ENCODE data around the gene FN3K.

Gene FN3K

GRCh38 chr17:82734987-82735866 is at the start of gene FN3K:
Gene FN3K, plus strand, starts transcription at chr17:82735615. Its CDS starts 22 bp downstream, at chr17:82735637.
- Mint-ChIP-seq H3K27me3 (ENCODE audit: low read depth) (no peaks in the 10 kb centered on the region), H3K4me1 (ENCODE audit: low read depth) (peaks cover 4% of the 10 kb centered on the region), H3K4me3 (peak within 1 kb of the TSS; percentile 63), H3K27ac (no peak within 1 kb of the TSS), H3K36me3 (ENCODE audit: low read depth) (peaks cover 25% of the 10 kb centered on the region), H3K9me3 (peaks cover 11% of the 10 kb centered on the region)
- no peak for DNase-seq (ENCODE audit: low spot score)

DNA sequence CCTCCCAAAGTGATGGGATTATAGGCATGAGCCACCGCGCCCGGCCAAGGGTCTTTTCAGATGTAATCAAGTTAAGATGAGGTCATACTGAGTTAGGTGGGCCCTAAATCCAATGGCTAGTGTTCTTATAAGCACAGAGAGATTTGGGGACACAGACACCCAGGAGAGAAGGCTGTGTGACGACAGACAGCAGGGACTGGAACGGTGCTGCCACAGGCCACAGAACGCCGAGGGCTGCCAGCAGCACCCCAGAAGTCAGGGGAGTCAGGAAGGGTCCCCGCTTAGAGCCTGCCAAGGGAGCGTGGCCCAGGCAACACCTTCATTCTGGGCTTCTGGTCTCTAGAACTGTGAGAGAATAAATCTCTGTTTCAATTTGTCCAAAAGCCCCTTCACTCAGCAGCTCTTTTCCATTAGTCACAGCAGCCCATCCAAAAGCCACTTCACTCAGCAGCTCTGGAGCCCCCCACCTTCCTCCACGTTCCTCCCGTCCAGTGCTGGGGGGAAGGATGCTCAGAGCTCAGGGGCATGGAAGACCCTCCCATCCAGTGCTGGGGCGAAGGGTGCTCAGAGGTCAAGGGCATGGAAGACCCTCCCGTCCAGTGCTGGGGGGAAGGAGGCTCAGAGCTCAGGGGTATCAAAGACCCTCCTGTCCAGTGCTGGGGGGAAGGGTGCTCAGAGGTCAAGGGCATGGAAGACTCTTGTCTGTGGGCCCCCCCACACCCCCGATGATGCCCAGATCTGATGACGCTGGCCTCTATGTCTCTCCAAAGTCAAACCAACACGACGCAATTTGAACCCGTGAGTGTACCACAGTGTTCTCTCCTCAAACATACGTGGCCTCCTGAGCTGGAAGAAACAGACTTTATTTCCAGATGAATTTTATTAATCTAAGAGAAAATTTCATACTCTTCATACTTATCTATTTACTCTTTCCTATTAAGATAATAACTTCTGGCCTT is 48.8 kb upstream of the FN3K start:
- Mint-ChIP-seq H3K4me1 (ENCODE audit: low read depth) (no peaks in the 10 kb centered on the region), H3K4me3 (no peak overlapping the region), H3K36me3 (ENCODE audit: low read depth) (no peaks in the 10 kb centered on the region), H3K27ac (no peak overlapping the region), H3K27me3 (ENCODE audit: low read depth) (no peaks in the 10 kb centered on the region), H3K9me3 (peaks cover 7% of the 10 kb centered on the region)
- DNase-seq (ENCODE audit: low spot score): no peak

- no peak for DNase-seq (ENCODE audit: low spot score)
- Mint-ChIP-seq H3K4me1 (ENCODE audit: low read depth) (no peaks in the 10 kb centered on the region), H3K27me3 (ENCODE audit: low read depth) (no peaks in the 10 kb centered on the region), H3K27ac (no peak overlapping the region), H3K9me3 (peaks cover under 1% of the 10 kb centered on the region), H3K36me3 (ENCODE audit: low read depth) (no peaks in the 10 kb centered on the region), H3K4me3 (no peak overlapping the region)
These were observed 48.0 kb upstream of the FN3K start for GRCh38 chr17:82687375-82687861.

DNA sequence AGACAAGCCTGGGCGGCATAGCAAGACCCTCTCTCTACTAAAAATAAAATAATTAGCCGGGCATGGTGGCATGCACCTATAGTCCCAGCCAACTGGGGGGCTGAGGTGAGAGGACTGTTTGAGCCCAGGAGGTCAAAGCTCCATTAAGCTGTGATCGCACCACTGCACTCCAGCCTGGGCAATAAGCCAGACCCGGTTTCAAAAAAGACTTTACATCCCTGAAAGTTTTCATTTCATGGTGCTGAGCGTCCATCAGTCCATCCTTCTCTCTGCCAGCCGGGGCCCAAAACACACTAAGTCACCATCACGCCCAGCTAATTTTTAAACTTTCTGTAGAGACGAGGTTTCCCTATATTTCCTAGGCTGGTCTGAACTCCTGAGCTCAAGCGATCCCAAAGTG is 47.5 kb upstream of the FN3K start:
- Mint-ChIP-seq H3K27ac (no peak overlapping the region), H3K4me1 (ENCODE audit: low read depth) (no peaks in the 10 kb centered on the region), H3K4me3 (no peak overlapping the region), H3K27me3 (ENCODE audit: low read depth) (no peaks in the 10 kb centered on the region), H3K9me3 (no peaks in the 10 kb centered on the region), H3K36me3 (ENCODE audit: low read depth) (no peaks in the 10 kb centered on the region)
- no peak for DNase-seq (ENCODE audit: low spot score)

DNA sequence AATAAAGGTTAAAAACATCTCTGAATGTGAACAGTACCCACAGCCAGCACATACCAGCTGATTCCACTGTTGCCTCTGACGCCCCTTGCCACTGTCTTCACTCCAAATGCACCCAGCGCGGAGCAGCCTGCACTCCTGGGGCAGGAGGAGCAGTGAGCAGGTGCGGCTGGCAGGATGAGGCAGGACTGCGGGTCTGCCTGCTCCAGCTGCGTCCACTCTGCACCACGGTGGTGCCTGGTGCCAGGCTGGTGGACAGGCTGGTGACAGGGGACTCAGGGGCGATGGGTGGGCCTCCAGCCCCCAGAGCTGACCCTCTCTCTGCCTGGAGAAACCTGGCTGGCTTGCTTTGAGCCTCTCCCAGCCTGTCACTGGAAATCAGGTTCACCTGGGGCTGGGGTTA is 46.3 kb upstream of the FN3K start:
- Mint-ChIP-seq H3K36me3 (ENCODE audit: low read depth) (no peaks in the 10 kb centered on the region), H3K4me1 (ENCODE audit: low read depth) (no peaks in the 10 kb centered on the region), H3K9me3 (peaks cover 5% of the 10 kb centered on the region), H3K4me3 (no peak overlapping the region), H3K27ac (no peak overlapping the region), H3K27me3 (ENCODE audit: low read depth) (no peaks in the 10 kb centered on the region)
- DNase-seq (ENCODE audit: low spot score): no peak

GRCh38 chr17:82690786-82691489 is 44.5 kb upstream of the FN3K start:
- DNase-seq (ENCODE audit: low spot score): no peak
- H3K36me3 Mint-ChIP-seq (ENCODE audit: low read depth): peaks cover 6% of the 10 kb centered on the region
- H3K27me3 Mint-ChIP-seq (ENCODE audit: low read depth): peaks cover 2% of the 10 kb centered on the region
- peaks cover 17% of the 10 kb centered on the region for H3K9me3 Mint-ChIP-seq
- H3K4me1 Mint-ChIP-seq (ENCODE audit: low read depth): no peaks in the 10 kb centered on the region
- no peak overlapping the region for H3K27ac Mint-ChIP-seq
- H3K4me3 Mint-ChIP-seq: no peak overlapping the region

DNA sequence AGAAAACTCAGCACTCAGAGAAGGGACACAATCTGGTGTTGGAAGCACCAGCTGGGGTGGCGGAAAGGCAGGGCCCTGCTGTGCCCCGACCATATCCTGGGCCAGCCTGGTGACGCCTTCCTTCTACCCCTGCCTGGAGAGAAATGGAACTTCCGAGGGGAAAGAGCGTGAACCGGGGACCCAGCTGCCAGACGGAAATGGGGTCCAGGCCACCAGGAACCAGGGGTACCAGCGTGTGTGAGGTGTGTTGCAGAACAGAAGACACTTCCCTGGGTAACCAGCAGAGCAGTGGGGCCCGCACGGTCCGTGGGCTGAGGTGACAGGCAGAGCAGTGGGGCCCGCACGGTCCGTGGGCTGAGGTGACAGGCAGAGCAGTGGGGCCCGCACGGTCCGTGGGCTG is 43.7 kb upstream of the FN3K start:
- peaks cover 6% of the 10 kb centered on the region for H3K36me3 Mint-ChIP-seq (ENCODE audit: low read depth)
- peaks cover 4% of the 10 kb centered on the region for H3K27me3 Mint-ChIP-seq (ENCODE audit: low read depth)
- no peak for DNase-seq (ENCODE audit: low spot score)
- H3K4me3 Mint-ChIP-seq: no peak overlapping the region
- H3K9me3 Mint-ChIP-seq: peaks cover 17% of the 10 kb centered on the region
- H3K4me1 Mint-ChIP-seq (ENCODE audit: low read depth): no peaks in the 10 kb centered on the region
- no peak overlapping the region for H3K27ac Mint-ChIP-seq

- no peaks in the 10 kb centered on the region for H3K4me1 Mint-ChIP-seq (ENCODE audit: low read depth)
- DNase-seq (ENCODE audit: low spot score): no peak
- peaks cover 6% of the 10 kb centered on the region for H3K36me3 Mint-ChIP-seq (ENCODE audit: low read depth)
- H3K9me3 Mint-ChIP-seq: peaks cover 17% of the 10 kb centered on the region
- peaks cover 8% of the 10 kb centered on the region for H3K27me3 Mint-ChIP-seq (ENCODE audit: low read depth)
- H3K4me3 Mint-ChIP-seq: no peak overlapping the region
- no peak overlapping the region for H3K27ac Mint-ChIP-seq
These were observed 43.1 kb upstream of the FN3K start for GRCh38 chr17:82692268-82692667.

- no peak overlapping the region for H3K4me3 Mint-ChIP-seq
- H3K4me1 Mint-ChIP-seq (ENCODE audit: low read depth): no peaks in the 10 kb centered on the region
- peaks cover 10% of the 10 kb centered on the region for H3K27me3 Mint-ChIP-seq (ENCODE audit: low read depth)
- peaks cover 6% of the 10 kb centered on the region for H3K36me3 Mint-ChIP-seq (ENCODE audit: low read depth)
- H3K27ac Mint-ChIP-seq: no peak overlapping the region
- H3K9me3 Mint-ChIP-seq: peaks cover 17% of the 10 kb centered on the region
- DNase-seq (ENCODE audit: low spot score): no peak
These were observed 42.1 kb upstream of the FN3K start for GRCh38 chr17:82693168-82693867.

DNA sequence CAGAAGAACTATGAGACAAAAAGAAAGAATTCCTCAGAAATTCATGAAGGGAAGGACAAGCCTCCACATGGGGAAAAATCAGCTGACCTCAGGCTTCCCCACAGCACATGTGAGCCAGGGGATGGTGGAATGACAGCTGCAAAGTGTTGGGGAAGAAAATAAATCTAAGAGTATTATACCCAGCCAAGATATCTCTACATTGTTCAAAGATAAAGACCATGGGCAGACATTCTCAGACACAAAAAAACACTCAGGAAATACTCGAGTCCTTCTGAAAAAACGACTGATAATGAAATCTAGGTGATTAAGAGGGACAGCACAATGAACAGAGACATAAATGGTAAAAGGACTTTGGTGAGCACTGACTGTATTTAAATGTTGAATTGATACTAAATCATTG is 40.8 kb upstream of the FN3K start:
- H3K4me1 Mint-ChIP-seq (ENCODE audit: low read depth): peaks cover 2% of the 10 kb centered on the region

DNA sequence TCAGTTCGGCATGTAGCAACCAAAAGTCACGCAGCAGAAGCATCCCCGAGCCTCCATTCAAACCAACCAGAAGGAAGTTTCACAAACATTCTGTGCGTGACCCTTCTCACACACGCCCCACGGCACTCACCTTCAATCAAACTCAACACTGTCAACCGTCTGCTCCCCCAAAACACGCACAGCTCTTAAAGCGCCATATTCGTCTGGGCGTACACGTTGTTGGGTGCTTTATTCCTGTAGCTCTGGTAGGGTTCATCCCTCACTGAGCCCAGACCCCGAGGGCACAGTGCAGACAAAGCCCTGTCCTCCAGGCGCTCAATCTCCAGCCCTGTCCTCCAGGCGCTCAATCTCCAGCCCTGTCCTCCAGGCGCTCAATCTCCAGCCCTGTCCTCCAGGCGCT is 39.2 kb upstream of the FN3K start:
- H3K27ac Mint-ChIP-seq: no peak overlapping the region
- peaks cover 17% of the 10 kb centered on the region for H3K9me3 Mint-ChIP-seq
- H3K36me3 Mint-ChIP-seq (ENCODE audit: low read depth): peaks cover 6% of the 10 kb centered on the region
- DNase-seq (ENCODE audit: low spot score): no peak
- peaks cover 2% of the 10 kb centered on the region for H3K4me1 Mint-ChIP-seq (ENCODE audit: low read depth)
- H3K4me3 Mint-ChIP-seq: peak overlapping the region; percentile 18
- peaks cover 10% of the 10 kb centered on the region for H3K27me3 Mint-ChIP-seq (ENCODE audit: low read depth)

More for the DNA sequence above, 40.8 kb upstream of the FN3K start:
- peaks cover 17% of the 10 kb centered on the region for H3K9me3 Mint-ChIP-seq
- H3K27me3 Mint-ChIP-seq (ENCODE audit: low read depth): peaks cover 10% of the 10 kb centered on the region
- peaks cover 6% of the 10 kb centered on the region for H3K36me3 Mint-ChIP-seq (ENCODE audit: low read depth)
- DNase-seq (ENCODE audit: low spot score): no peak
- H3K4me3 Mint-ChIP-seq: no peak overlapping the region
- no peak overlapping the region for H3K27ac Mint-ChIP-seq

- Mint-ChIP-seq H3K4me3 (peak overlapping the region; percentile 49), H3K27me3 (ENCODE audit: low read depth) (peaks cover 10% of the 10 kb centered on the region), H3K9me3 (peaks cover 17% of the 10 kb centered on the region), H3K4me1 (ENCODE audit: low read depth) (peaks cover 2% of the 10 kb centered on the region), H3K27ac (no peak overlapping the region), H3K36me3 (ENCODE audit: low read depth) (peaks cover 6% of the 10 kb centered on the region)
- no peak for DNase-seq (ENCODE audit: low spot score)
These were observed 38.3 kb upstream of the FN3K start for GRCh38 chr17:82696916-82697807.
